BE2C (cell line): Measurements from ENCODE around the gene ACTL10.
"Not testable (repeated sequence)": the region's sequence is repeated elsewhere in the genome, so short reads cannot be mapped to it uniquely, and the experiment has no call there.

Experiments
- DNase-seq: peaks from one replicate; pipeline ENCODE4 v3.0.0-alpha.2; 2020
- H3K27me3 ChIP-seq: fragments of 250-450 bp; sonication (Bioruptor Pico); 2 replicates; pipeline ENCODE4 v1.5.1; 2020; ENCODE audit warnings: mild to moderate bottlenecking
- H3K36me3 ChIP-seq: fragments of 250-450 bp; sonication (Bioruptor Pico); 2 replicates; pipeline ENCODE4 v1.5.1; 2020; ENCODE audit warnings: mild to moderate bottlenecking
- H3K4me1 ChIP-seq: fragments of 250-450 bp; sonication (Bioruptor Pico); 2 replicates; pipeline ENCODE4 v1.5.1; 2020
- H3K4me3 ChIP-seq: 2 replicates; pipeline ENCODE4 v1.5.1; 2011; ENCODE audit warnings: low read depth, low read length
- H3K9me3 ChIP-seq: fragments of 250-450 bp; sonication (Bioruptor Pico); 2 replicates; pipeline ENCODE4 v1.5.1; 2020
- TF ChIP-seq, protein P1 (sequence below): IDR thresholded peaks from 2 replicates; pipeline ENCODE4 v1.5.1; 2012; ENCODE audit warnings: mild to moderate bottlenecking, low read depth, low read length

Gene ACTL10

DNA sequence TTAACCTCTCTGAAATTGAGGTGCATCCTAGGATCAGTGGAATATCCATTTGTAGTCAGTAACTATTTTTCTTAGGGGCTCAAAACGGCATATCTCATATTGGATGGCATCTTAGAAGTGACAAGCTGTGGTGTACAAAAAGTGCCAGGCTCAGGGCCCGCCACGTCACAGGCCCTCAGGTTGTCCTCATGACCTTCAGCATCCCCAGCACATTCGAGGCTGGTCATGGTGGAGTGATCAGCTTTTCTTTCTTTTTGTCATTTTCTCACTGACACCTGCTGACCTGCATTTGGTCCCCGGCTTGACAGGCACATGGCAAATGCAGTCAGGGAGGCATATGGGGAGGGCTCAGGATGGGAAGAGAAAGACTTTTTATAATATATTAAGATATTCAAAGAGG, 26.5 kb downstream of the ACTL10 start:
- no peaks in the 10 kb centered on the region for H3K27me3 ChIP-seq
- TF ChIP-seq, protein P1, sequence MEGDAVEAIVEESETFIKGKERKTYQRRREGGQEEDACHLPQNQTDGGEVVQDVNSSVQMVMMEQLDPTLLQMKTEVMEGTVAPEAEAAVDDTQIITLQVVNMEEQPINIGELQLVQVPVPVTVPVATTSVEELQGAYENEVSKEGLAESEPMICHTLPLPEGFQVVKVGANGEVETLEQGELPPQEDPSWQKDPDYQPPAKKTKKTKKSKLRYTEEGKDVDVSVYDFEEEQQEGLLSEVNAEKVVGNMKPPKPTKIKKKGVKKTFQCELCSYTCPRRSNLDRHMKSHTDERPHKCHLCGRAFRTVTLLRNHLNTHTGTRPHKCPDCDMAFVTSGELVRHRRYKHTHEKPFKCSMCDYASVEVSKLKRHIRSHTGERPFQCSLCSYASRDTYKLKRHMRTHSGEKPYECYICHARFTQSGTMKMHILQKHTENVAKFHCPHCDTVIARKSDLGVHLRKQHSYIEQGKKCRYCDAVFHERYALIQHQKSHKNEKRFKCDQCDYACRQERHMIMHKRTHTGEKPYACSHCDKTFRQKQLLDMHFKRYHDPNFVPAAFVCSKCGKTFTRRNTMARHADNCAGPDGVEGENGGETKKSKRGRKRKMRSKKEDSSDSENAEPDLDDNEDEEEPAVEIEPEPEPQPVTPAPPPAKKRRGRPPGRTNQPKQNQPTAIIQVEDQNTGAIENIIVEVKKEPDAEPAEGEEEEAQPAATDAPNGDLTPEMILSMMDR, result no peak
- peaks cover 11% of the 10 kb centered on the region for H3K4me1 ChIP-seq
- DNase-seq, result no peak
- no peak overlapping the region for H3K4me3 ChIP-seq
- no peaks in the 10 kb centered on the region for H3K36me3 ChIP-seq
- H3K9me3 ChIP-seq, result no peaks in the 10 kb centered on the region

DNA sequence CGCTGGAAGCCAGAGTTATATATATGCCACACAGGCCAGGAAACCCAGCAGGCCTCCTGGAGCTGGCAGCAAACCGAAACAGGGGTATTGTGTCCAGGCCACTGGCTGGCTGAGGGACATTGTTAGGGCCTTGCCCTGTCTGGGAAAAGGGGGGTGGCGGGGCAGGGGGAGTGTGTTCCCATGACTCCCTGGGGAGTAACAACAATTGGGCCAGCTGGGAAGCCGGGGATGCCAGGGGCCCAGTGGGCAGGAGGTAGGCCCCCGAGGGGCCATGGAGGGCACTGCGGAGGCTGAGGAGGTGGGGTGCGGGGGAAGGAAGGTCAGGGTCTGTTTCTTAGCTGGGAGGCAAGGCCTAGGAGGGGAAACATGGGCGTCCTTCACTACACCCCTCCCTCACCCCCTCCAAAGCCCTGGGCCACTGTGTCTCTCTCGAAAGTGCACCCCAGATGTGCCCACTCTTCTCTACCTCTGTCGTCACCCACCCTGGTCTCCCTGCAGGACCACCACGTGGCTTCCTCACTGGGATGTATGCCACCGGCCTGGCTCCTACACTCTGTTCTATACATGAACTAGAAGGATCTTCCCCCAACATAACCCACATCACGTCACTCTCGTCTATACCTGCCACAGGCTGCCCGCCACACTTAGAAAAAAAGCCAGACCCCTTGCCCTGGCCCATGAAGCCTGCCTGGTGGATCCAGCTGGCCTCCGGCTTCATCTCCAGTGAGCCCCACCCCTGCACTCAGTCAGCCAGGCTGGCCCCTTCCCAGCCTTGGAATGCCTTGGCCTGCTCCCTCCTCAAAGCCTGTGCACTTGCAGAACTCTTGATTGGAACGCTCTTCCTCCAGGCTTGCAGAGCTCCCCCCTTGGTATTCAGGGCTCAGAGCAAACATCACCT, 27.2 kb downstream of the ACTL10 start:
- Histone ChIP-seq H3K9me3 (no peaks in the 10 kb centered on the region), H3K27me3 (no peaks in the 10 kb centered on the region), H3K4me1 (peaks cover 11% of the 10 kb centered on the region), H3K36me3 (no peaks in the 10 kb centered on the region), H3K4me3 (no peak overlapping the region)
- DNase-seq, result no peak
- TF ChIP-seq, protein P1, result 0 out of 2 replicates have a peak, but pooled peaks have one; percentile 8

DNA sequence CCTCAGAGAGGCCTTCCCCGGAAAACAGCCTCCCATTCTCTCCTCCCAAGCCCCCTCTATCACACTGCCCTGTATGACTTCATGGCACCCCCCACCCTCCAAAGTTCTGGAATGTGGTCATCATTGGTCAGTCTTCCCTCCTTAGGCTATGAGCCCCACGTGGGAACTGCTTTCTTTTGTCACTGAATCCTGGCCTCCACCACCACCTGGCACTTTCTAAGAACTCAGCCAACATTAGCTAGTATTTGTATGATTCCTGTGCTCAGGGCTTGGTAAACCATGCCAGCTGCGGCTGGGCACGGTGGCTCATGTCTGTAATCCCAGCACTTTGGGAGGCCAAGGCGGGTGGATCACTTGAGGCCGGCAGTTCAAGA, 27.9 kb downstream of the ACTL10 start:
- DNase-seq, result no peak

DNA sequence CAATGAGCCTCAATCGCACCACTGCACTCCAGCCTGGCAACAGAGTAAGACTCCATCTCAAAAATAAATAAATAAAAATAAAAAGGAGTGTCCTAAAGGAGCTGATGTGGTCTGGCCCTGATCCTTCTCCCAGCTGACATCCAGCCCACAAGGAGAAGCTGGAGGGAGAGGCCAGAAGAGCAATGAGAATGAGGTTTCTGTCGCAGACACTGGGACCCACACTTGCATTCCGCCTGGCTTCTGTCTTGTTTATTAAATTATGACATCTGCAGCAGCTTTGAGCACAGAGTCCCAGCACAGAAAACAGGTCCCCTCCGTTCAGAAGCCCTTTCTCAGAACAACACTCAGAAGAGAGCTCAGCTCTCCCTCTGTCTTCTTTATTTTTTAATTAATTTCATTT, 29.7 kb downstream of the ACTL10 start:
- Histone ChIP-seq H3K4me3 (no peak overlapping the region), H3K36me3 (no peaks in the 10 kb centered on the region), H3K4me1 (peaks cover 11% of the 10 kb centered on the region), H3K27me3 (no peaks in the 10 kb centered on the region), H3K9me3 (no peaks in the 10 kb centered on the region)
- DNase-seq, result peak; percentile 73
- TF ChIP-seq, protein P1, result no peak

More for the DNA sequence above, 27.9 kb downstream of the ACTL10 start:
- TF ChIP-seq, protein P1, result no peak
- Histone ChIP-seq H3K27me3 (no peaks in the 10 kb centered on the region), H3K36me3 (no peaks in the 10 kb centered on the region), H3K9me3 (no peaks in the 10 kb centered on the region), H3K4me1 (peaks cover 11% of the 10 kb centered on the region), H3K4me3 (no peak overlapping the region)

DNA sequence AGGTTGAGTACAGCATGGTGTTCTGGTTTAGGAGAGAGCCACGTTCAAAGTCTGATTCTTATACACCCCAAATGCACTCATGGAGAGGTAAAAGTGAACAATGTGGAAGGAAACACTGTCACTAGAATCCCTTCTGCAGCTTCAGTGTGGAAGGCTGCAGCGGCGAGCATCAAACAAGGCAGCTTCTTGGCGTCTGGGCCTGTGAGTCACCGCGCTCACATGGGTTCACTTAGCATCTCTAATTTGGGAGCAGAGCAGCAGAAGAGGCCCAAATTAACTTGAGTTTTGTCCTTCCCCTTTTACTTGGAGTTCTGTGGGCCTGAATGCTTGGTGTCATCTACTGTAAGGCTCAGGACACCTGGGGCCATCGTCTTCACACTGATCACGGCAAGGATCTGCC, 30.4 kb downstream of the ACTL10 start:
- Histone ChIP-seq H3K4me1 (peaks cover 11% of the 10 kb centered on the region), H3K4me3 (no peak overlapping the region), H3K27me3 (no peaks in the 10 kb centered on the region), H3K36me3 (no peaks in the 10 kb centered on the region), H3K9me3 (no peaks in the 10 kb centered on the region)
- peak; percentile 72 for DNase-seq
- TF ChIP-seq, protein P1, result no peak

DNA sequence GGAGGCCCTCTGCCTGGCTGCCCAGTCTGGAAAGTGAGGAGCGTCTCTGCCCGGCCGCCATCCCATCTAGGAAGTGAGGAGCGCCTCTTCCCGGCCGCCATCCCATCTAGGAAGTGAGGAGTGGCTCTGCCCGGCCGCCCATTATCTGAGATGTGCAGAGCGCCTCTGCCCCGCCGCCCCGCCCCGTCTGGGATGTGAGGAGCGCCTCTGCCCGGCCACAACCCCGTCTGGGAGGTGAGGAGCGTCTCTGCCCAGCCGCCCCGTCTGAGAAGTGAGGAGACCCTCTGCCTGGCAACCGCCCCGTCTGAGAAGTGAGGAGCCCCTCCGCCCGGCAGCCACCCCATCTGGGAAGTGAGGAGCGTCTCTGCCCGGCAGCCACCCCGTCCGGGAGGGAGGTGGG, 32.2 kb downstream of the ACTL10 start:
- DNase-seq, H3K4me3 ChIP-seq, H3K9me3 ChIP-seq, H3K27me3 ChIP-seq, H3K36me3 ChIP-seq: not testable (repeated sequence)
- peaks cover 19% of the 10 kb centered on the region for H3K4me1 ChIP-seq

DNA sequence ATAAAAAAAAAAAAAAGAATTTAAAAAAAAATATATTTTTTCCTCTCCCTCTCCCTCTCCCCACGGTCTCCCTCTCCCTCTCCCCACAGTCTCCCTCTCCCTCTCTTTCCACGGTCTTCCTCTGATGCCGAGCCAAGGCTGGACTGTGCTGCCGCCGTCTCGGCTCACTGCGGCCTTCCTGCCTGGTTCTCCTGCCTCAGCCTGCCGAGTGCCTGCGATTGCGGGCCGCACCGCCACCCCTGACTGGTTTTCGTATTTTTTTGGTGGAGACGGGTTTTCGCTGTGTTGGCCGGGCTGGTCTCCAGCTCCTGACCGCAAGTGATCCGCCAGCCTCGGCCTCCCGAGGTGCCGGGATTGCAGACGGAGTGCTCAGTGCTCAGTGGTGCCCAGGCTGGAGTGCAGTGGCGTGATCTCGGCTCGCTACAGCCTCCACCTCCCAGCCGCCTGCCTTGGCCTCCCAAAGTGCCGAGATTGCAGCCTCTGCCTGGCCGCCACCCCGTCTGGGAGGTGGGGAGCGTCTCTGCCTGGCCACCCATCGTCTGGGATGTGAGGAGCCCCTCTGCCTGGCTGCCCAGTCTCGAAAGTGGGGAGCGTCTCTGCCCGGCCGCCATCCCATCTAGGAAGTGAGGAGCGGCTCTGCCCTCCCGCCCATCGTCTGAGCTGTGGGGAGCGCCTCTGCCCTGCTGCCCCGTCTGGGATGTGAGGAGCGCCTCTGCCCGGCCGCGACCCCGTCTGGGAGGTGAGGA, 34.1 kb downstream of the ACTL10 start:
- DNase-seq, result not testable (repeated sequence)

More for the DNA sequence above, 34.1 kb downstream of the ACTL10 start:
- H3K4me1 ChIP-seq, result peaks cover 19% of the 10 kb centered on the region
- H3K9me3 ChIP-seq, H3K36me3 ChIP-seq, H3K4me3 ChIP-seq, H3K27me3 ChIP-seq: not testable (repeated sequence)
